ENCODE measurements around the gene DCTN5.
A peak's percentile ranks its signal among the peaks of the same experiment; 100 is the strongest.

Gene DCTN5

GRCh38 chr16:23663918-23664317, 22.7 kb downstream of the DCTN5 start:
- no peak for DNase-seq (ENCODE audit: low spot score)

- DNase-seq (ENCODE audit: low spot score), result no peak
Measured at GRCh38 chr16:23666571-23667354, 25.5 kb downstream of the DCTN5 start.

GRCh38 chr16:23667355-23667659, 26.0 kb downstream of the DCTN5 start:
- no peak for DNase-seq (ENCODE audit: low spot score)

GRCh38 chr16:23668225-23668624, 27.0 kb downstream of the DCTN5 start:
- DNase-seq (ENCODE audit: low spot score), result no peak

GRCh38 chr16:23668873-23669272, 27.6 kb downstream of the DCTN5 start:
- no peak for DNase-seq (ENCODE audit: low spot score)

GRCh38 chr16:23670137-23670776, 29.0 kb downstream of the DCTN5 start:
- no peak for DNase-seq (ENCODE audit: low spot score)

GRCh38 chr16:23673971-23674614, 32.8 kb downstream of the DCTN5 start:
- DNase-seq (ENCODE audit: low spot score), result no peak

- no peak for DNase-seq (ENCODE audit: low spot score)
Measured at GRCh38 chr16:23676924-23677480, 35.7 kb downstream of the DCTN5 start.

GRCh38 chr16:23678430-23679273, 37.4 kb downstream of the DCTN5 start, which contains the start of gene PLK1:
PLK1 (plus strand) TSS chr16:23678889; CDS start chr16:23678933, 44 bp downstream.
- peak; percentile 86 for DNase-seq (ENCODE audit: low spot score)

- no peak for DNase-seq (ENCODE audit: low spot score)
Measured at GRCh38 chr16:23679274-23679985, 38.2 kb downstream of the DCTN5 start.

- no peak for DNase-seq (ENCODE audit: low spot score)
Measured at GRCh38 chr16:23679986-23680336, 38.7 kb downstream of the DCTN5 start.

GRCh38 chr16:23682181-23682580, 40.9 kb downstream of the DCTN5 start:
- no peak for DNase-seq (ENCODE audit: low spot score)

GRCh38 chr16:23683487-23683886, 42.2 kb downstream of the DCTN5 start:
- no peak for DNase-seq (ENCODE audit: low spot score)

GRCh38 chr16:23687034-23687808, 46.0 kb downstream of the DCTN5 start:
- DNase-seq (ENCODE audit: low spot score), result no peak

GRCh38 chr16:23689442-23690187, 48.3 kb downstream of the DCTN5 start:
- no peak for DNase-seq (ENCODE audit: low spot score)

GRCh38 chr16:23690771-23691482, 49.7 kb downstream of the DCTN5 start:
- DNase-seq (ENCODE audit: low spot score), result no peak

- no peak for DNase-seq (ENCODE audit: low spot score)
Measured at GRCh38 chr16:23691483-23692189, 50.4 kb downstream of the DCTN5 start.

GRCh38 chr16:23692190-23692837, 51.0 kb downstream of the DCTN5 start:
- DNase-seq (ENCODE audit: low spot score), result no peak

All from cerebellar cortex (tissue), 1 donor.